ENCODE data around the gene BAIAP2.

Gene BAIAP2

GRCh38 chr17:81140018-81140417 lies 105.1 kb downstream of the BAIAP2 start:
- no peaks in the 10 kb centered on the region for H4K20me1 ChIP-seq (ENCODE audit: low read depth, low read length)
- no peak overlapping the region for H2AFZ ChIP-seq (ENCODE audit: low read depth, low read length, severe bottlenecking)
- H3F3A ChIP-seq (ENCODE audit: insufficient read depth), result no peaks in the 10 kb centered on the region
- no peak overlapping the region for H3K27ac ChIP-seq (ENCODE audit: low read depth, low read length)
- TF ChIP-seq EZH2phosphoT487 (conservative IDR thresholded peaks at IDR 0.05; ENCODE audit: low read length) (no peak), CTCF (IDR thresholded peaks at IDR 0.05; ENCODE audit: insufficient read depth, low read length, poor library complexity, severe bottlenecking) (no peak)
- no peaks in the 10 kb centered on the region for H3K79me2 ChIP-seq (ENCODE audit: insufficient read depth, low read length)
- no peak overlapping the region for H3K4me2 ChIP-seq (ENCODE audit: low read depth, low read length, poor library complexity, severe bottlenecking)
- H3K27me3 ChIP-seq (ENCODE audit: low read length), result no peaks in the 10 kb centered on the region
- no peaks in the 10 kb centered on the region; the same call in 1 of the 2 replicates for H3K9me3 ChIP-seq (ENCODE audit: insufficient read depth, low read length)
- H3K36me3 ChIP-seq (ENCODE audit: low read length), result no peaks in the 10 kb centered on the region
- no peaks in the 10 kb centered on the region for H3K9me2 ChIP-seq (replicated peaks; ENCODE audit: insufficient read depth, low read length)
- no peak overlapping the region for H3K4me3 ChIP-seq (ENCODE audit: insufficient read depth, low read length, poor library complexity, severe bottlenecking)
- no peak overlapping the region for H3K9ac ChIP-seq (ENCODE audit: low read length)

- no peak overlapping the region for H3K4me3 ChIP-seq (ENCODE audit: insufficient read depth, low read length, poor library complexity, severe bottlenecking)
- H3K79me2 ChIP-seq (ENCODE audit: insufficient read depth, low read length), result no peaks in the 10 kb centered on the region
- no peak overlapping the region for H3K27ac ChIP-seq (ENCODE audit: low read depth, low read length)
- no peaks in the 10 kb centered on the region for H3K27me3 ChIP-seq (ENCODE audit: low read length)
- no peaks in the 10 kb centered on the region; the same call in 1 of the 2 replicates for H3K9me3 ChIP-seq (ENCODE audit: insufficient read depth, low read length)
- H2AFZ ChIP-seq (ENCODE audit: low read depth, low read length, severe bottlenecking), result no peak overlapping the region
- H3F3A ChIP-seq (ENCODE audit: insufficient read depth), result no peaks in the 10 kb centered on the region
- TF ChIP-seq CTCF (IDR thresholded peaks at IDR 0.05; ENCODE audit: insufficient read depth, low read length, poor library complexity, severe bottlenecking) (no peak), EZH2phosphoT487 (conservative IDR thresholded peaks at IDR 0.05; ENCODE audit: low read length) (no peak)
- H3K4me2 ChIP-seq (ENCODE audit: low read depth, low read length, poor library complexity, severe bottlenecking), result no peak overlapping the region
- H4K20me1 ChIP-seq (ENCODE audit: low read depth, low read length), result no peaks in the 10 kb centered on the region
- H3K9ac ChIP-seq (ENCODE audit: low read length), result no peak overlapping the region
- no peaks in the 10 kb centered on the region for H3K9me2 ChIP-seq (replicated peaks; ENCODE audit: insufficient read depth, low read length)
- no peaks in the 10 kb centered on the region for H3K36me3 ChIP-seq (ENCODE audit: low read length)
Measured at GRCh38 chr17:81140695-81141094, 105.7 kb downstream of the BAIAP2 start.

- H3K27ac ChIP-seq (ENCODE audit: low read depth, low read length), result no peak overlapping the region
- H3F3A ChIP-seq (ENCODE audit: insufficient read depth), result no peaks in the 10 kb centered on the region
Measured at GRCh38 chr17:81142301-81143199, 107.6 kb downstream of the BAIAP2 start.

More at GRCh38 chr17:81142301-81143199, 107.6 kb downstream of the BAIAP2 start:
- no peak for TF ChIP-seq EZH2phosphoT487 (conservative IDR thresholded peaks at IDR 0.05; ENCODE audit: low read length)
- peak; percentile 56 for TF ChIP-seq CTCF (IDR thresholded peaks at IDR 0.05; ENCODE audit: insufficient read depth, low read length, poor library complexity, severe bottlenecking)
- no peak overlapping the region for H3K9ac ChIP-seq (ENCODE audit: low read length)
- H2AFZ ChIP-seq (ENCODE audit: low read depth, low read length, severe bottlenecking), result no peak overlapping the region
- no peaks in the 10 kb centered on the region for H3K27me3 ChIP-seq (ENCODE audit: low read length)
- H4K20me1 ChIP-seq (ENCODE audit: low read depth, low read length), result no peaks in the 10 kb centered on the region
- no peaks in the 10 kb centered on the region for H3K79me2 ChIP-seq (ENCODE audit: insufficient read depth, low read length)
- H3K4me2 ChIP-seq (ENCODE audit: low read depth, low read length, poor library complexity, severe bottlenecking), result no peak overlapping the region
- H3K9me3 ChIP-seq (ENCODE audit: insufficient read depth, low read length), result no peaks in the 10 kb centered on the region; the same call in 1 of the 2 replicates
- no peaks in the 10 kb centered on the region for H3K9me2 ChIP-seq (replicated peaks; ENCODE audit: insufficient read depth, low read length)
- no peak overlapping the region for H3K4me3 ChIP-seq (ENCODE audit: insufficient read depth, low read length, poor library complexity, severe bottlenecking)
- H3K36me3 ChIP-seq (ENCODE audit: low read length), result no peaks in the 10 kb centered on the region

Data from SU-DHL-6 (cell line).